Sigmoid colon (tissue), 7 donors: ENCODE measurements around the gene RECK. TPM values are rescaled to one million over a fixed set of nuclear protein-coding genes. Genes with fewer than 3 reads are reported as not detected.

Experiments
- DNase-seq: peaks from one replicate; pipeline ENCODE4 v3.0.0-alpha.2; 2019
- H3K27ac ChIP-seq, 4 donors: fragments of 200-600 bp; sonication (generic); one replicate each; pipeline ENCODE4 v1.5.1; 2016 to 2019; ENCODE audit warnings: mild to moderate bottlenecking in 1 of 4
- H3K27me3 ChIP-seq, 3 donors: fragments of 200-600 bp; sonication (generic); one replicate each; pipeline ENCODE4 v1.5.1; 2019; ENCODE audit warnings: mild to moderate bottlenecking in 1 of 3
- H3K36me3 ChIP-seq, 4 donors: fragments of 200-600 bp; sonication (generic); one replicate each; pipeline ENCODE4 v1.5.1; 2016 to 2019
- H3K4me1 ChIP-seq, 4 donors: fragments of 200-600 bp; sonication (generic); one replicate each; pipeline ENCODE4 v1.5.1; 2017 to 2019
- H3K4me3 ChIP-seq, 4 donors: fragments of 200-600 bp; sonication (generic); one replicate each; pipeline ENCODE4 v1.5.1; 2017 to 2019; ENCODE audit warnings: mild to moderate bottlenecking in 2 of 4, moderate library complexity in 1 of 4
- H3K9me3 ChIP-seq, 4 donors: fragments of 200-600 bp in 3 of 4; sonication (generic) in 3 of 4; one replicate each; pipeline versions ENCODE4 v1.5.1 to v1.6.1; 2013 to 2019
- CTCF ChIP-seq, 4 experiments: fragments of 450-650 bp in 3 of 4; fragments of 200-600 bp in 1 of 4; IDR thresholded peaks; one replicate each; pipeline ENCODE4 v1.5.1; 2016 to 2019; ENCODE audit warnings: antibody characterized with exemption in 4 of 4, mild to moderate bottlenecking in 3 of 4, moderate library complexity in 2 of 4
- EP300 ChIP-seq, 4 donors: sonication (generic); formaldehyde crosslinking; IDR thresholded peaks; one replicate each; pipeline ENCODE4 v1.6.1; 2017; ENCODE audit warnings: antibody characterized with exemption in 4 of 4
- POLR2A ChIP-seq, 2 donors: fragments of 450-650 bp; IDR thresholded peaks; one replicate each; pipeline ENCODE4 v1.6.1; 2016; ENCODE audit warnings: antibody characterized with exemption in 2 of 2, mild to moderate bottlenecking in 2 of 2, moderate library complexity in 2 of 2
- POLR2AphosphoS5 ChIP-seq, 4 donors: sonication (generic); formaldehyde crosslinking; IDR thresholded peaks; one replicate each; pipeline ENCODE4 v1.6.1; 2017; ENCODE audit warnings: antibody characterized with exemption in 4 of 4
- WGBS, 2 donors: extraction: QIAGEN DNeasy Blood & Tissue Kit; methylation state at CpG; one replicate each; pipeline ENCODE4 v1.1.7; 2013; 5-methylcytosine and 5-hydroxymethylcytosine counted together
- intact Hi-C: fragments of 100-400 bp; cut with DNase I; formaldehyde crosslinking; loops from one replicate; pipeline ENCODE4 v1.15.1; 2023
- polyA plus RNA-seq, 3 donors: library from polyadenylated mRNA; stranded (reverse); fragments of 200-250 nt; gene quantifications; one replicate each; pipeline ENCODE4 v1.2.3, GENCODE V29; 2013
- total RNA-seq, 4 donors: library from RNA; depleted of rRNA; stranded (reverse); fragments of >200 nt; gene quantifications; one replicate each; pipeline ENCODE4 v1.1.0, GENCODE V29; 2016
- donor health status: healthy with polysubstance abuse.
- donor health status: Bipolar disorder and iron deficiency.
- donor health status: healthy.

The RECK gene
- total and polyA plus RNA-seq, 7 donors = 0.23 to 22.2 (median 11.1) TPM

DNA sequence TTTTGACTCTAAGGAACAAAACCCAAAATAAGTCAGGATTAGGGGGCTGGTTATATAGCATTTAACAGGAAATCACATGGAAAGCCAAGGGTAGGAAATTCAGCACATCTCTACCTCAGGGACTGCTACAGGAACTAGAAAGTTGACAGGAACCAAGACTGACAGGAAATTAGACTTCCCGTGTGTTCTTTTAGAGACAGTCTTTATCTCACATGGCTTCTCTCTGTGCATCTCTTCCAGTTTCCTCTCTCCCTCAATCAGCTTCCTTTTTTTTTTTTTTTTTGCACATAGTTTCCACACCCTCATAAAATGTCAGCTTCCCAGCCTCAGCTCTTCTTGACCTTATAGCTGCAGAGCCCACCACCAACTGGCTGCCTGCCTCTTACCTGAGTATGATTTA, 4.8 kb downstream of the RECK start:
- intact Hi-C loops = no loop called here
- no peak for TF ChIP-seq POLR2A (IDR thresholded peaks at IDR 0.05)
- TF ChIP-seq CTCF (IDR thresholded peaks at IDR 0.05) = no peak
- TF ChIP-seq POLR2AphosphoS5 (IDR thresholded peaks at IDR 0.05) = no peak
- TF ChIP-seq EP300 (IDR thresholded peaks at IDR 0.05) = no peak
- Histone ChIP-seq H3K36me3 (no peaks in the 10 kb centered on the region), H3K9me3 (no peaks in the 10 kb centered on the region), H3K27me3 (no peaks in the 10 kb centered on the region), H3K27ac (no peak overlapping the region), H3K4me3 (no peak overlapping the region), H3K4me1 (peaks cover 0 to 43% (median 20%) of the 10 kb centered on the region in 4 donors)
- 25 to 45% methylated on average over 1 of the region's 1 CpG for WGBS, 2 donors
- DNase-seq = no peak

GRCh38 chr9:36045610-36046009, 8.9 kb downstream of the RECK start:
- TF ChIP-seq POLR2AphosphoS5 (IDR thresholded peaks at IDR 0.05) = no peak
- TF ChIP-seq CTCF (IDR thresholded peaks at IDR 0.05) = no peak
- no peak for TF ChIP-seq POLR2A (IDR thresholded peaks at IDR 0.05)
- no peak for TF ChIP-seq EP300 (IDR thresholded peaks at IDR 0.05)
- intact Hi-C loops = no loop called here
- WGBS, 2 donors = 58% methylated on average over 2 of the region's 2 CpGs
- no peak for DNase-seq
- Histone ChIP-seq H3K9me3 (no peaks in the 10 kb centered on the region), H3K27me3 (no peaks in the 10 kb centered on the region), H3K4me3 (no peak overlapping the region), H3K27ac (no peak overlapping the region), H3K36me3 (no peaks in the 10 kb centered on the region), H3K4me1 (peaks cover 0 to 22% (median 0%) of the 10 kb centered on the region in 4 donors)

GRCh38 chr9:36046923-36047322, 10.2 kb downstream of the RECK start:
- Histone ChIP-seq H3K9me3 (no peaks in the 10 kb centered on the region), H3K27me3 (no peaks in the 10 kb centered on the region), H3K4me1 (peaks cover 0 to 10% (median 0%) of the 10 kb centered on the region in 4 donors), H3K36me3 (no peaks in the 10 kb centered on the region), H3K27ac (no peak overlapping the region), H3K4me3 (no peak overlapping the region)
- TF ChIP-seq CTCF (IDR thresholded peaks at IDR 0.05) (no peak), POLR2A (IDR thresholded peaks at IDR 0.05) (no peak), POLR2AphosphoS5 (IDR thresholded peaks at IDR 0.05) (no peak), EP300 (IDR thresholded peaks at IDR 0.05) (no peak)
- WGBS, 2 donors = 34 to 58% methylated on average over 2 of the region's 2 CpGs
- intact Hi-C loops = no loop called here
- DNase-seq = no peak

DNA sequence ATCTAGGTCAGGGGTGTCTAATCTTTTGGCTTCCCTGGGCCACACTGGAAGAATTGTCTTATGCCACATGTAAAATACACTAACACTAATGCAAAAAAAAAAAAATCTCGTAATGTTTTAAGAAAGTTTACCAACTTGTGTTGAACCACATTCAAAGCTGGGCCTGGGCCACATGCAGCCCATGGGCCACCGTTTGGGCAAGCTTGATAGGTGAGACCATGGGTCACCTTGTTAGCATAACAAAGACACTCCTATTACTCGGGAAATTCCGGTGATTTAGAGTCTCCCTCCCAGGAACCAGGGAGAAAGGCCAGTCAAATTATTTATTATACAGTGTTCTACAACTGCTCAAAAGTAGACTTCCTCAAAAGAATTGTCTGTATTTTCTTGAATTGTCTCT, 12.7 kb downstream of the RECK start:
- DNase-seq = no peak
- Histone ChIP-seq H3K27me3 (no peaks in the 10 kb centered on the region), H3K9me3 (no peaks in the 10 kb centered on the region), H3K4me1 (peaks cover 0 to 10% (median 0%) of the 10 kb centered on the region in 4 donors), H3K4me3 (no peak overlapping the region), H3K27ac (no peak overlapping the region), H3K36me3 (no peaks in the 10 kb centered on the region)
- intact Hi-C loops = no loop called here
- WGBS, 2 donors = 74 to 89% methylated on average over 4 of the region's 4 CpGs
- no peak for TF ChIP-seq CTCF (IDR thresholded peaks at IDR 0.05)
- TF ChIP-seq POLR2AphosphoS5 (IDR thresholded peaks at IDR 0.05) = no peak
- TF ChIP-seq POLR2A (IDR thresholded peaks at IDR 0.05) = no peak
- no peak for TF ChIP-seq EP300 (IDR thresholded peaks at IDR 0.05)

- Histone ChIP-seq H3K27ac (no peak overlapping the region), H3K36me3 (no peaks in the 10 kb centered on the region), H3K4me3 (no peak overlapping the region), H3K9me3 (no peaks in the 10 kb centered on the region), H3K27me3 (no peaks in the 10 kb centered on the region), H3K4me1 (peaks cover 0 to 10% (median 0%) of the 10 kb centered on the region in 4 donors)
- TF ChIP-seq POLR2AphosphoS5 (IDR thresholded peaks at IDR 0.05) (no peak), POLR2A (IDR thresholded peaks at IDR 0.05) (no peak)
- intact Hi-C loops = no loop called here
- 86 to 94% methylated on average over 3 of the region's 3 CpGs for WGBS, 2 donors
- DNase-seq = no peak
Measured at GRCh38 chr9:36050476-36050875, 13.8 kb downstream of the RECK start.
